Vagina (tissue), 2 donors: ENCODE measurements around the gene PKIB.

Experiments used
- CTCF ChIP-seq, 3 experiments: fragments of 450-650 bp in 2 of 3; fragments of 200-600 bp in 1 of 3; sonication (generic) in 1 of 3; IDR thresholded peaks; one replicate each; pipeline ENCODE4 v1.5.1; 2017 to 2019; ENCODE audit warnings: antibody characterized with exemption in 3 of 3, mild to moderate bottlenecking in 2 of 3, moderate library complexity in 2 of 3
- POLR2A ChIP-seq, 2 donors: fragments of 450-650 bp; IDR thresholded peaks; one replicate each; pipeline ENCODE4 v1.6.1; 2017; ENCODE audit warnings: antibody characterized with exemption in 2 of 2, mild to moderate bottlenecking in 2 of 2, moderate library complexity in 2 of 2
- POLR2AphosphoS5 ChIP-seq, 2 donors: sonication (generic); formaldehyde crosslinking; IDR thresholded peaks; one replicate each; pipeline ENCODE4 v1.9.0; 2017; ENCODE audit warnings: antibody characterized with exemption in 2 of 2, mild to moderate bottlenecking in 2 of 2, low read depth in 1 of 2; ENCODE audit not compliant: insufficient read depth in 1 of 2

GRCh38 chr6:122628714-122629113 is 18.5 kb downstream of the PKIB start:
- TF ChIP-seq CTCF (IDR thresholded peaks at IDR 0.05): no peak
- no peak for TF ChIP-seq POLR2A (IDR thresholded peaks at IDR 0.05)
- TF ChIP-seq POLR2AphosphoS5 (IDR thresholded peaks at IDR 0.05; ENCODE audit: insufficient read depth in 1 of 2, low read depth in 1 of 2): no peak
